HG02970 (cell line): ENCODE results near the gene POLA1.

ENCODE experiments used
- ATAC-seq: cut with Tn5 transposase; IDR thresholded peaks from one replicate; pipeline ENCODE4 v1.9.1; 2021; ENCODE audit warnings: mild to moderate bottlenecking, moderate library complexity, moderate number of reproducible peaks; ENCODE audit not compliant: unreplicated experiment, low FRiP score

Gene POLA1

DNA sequence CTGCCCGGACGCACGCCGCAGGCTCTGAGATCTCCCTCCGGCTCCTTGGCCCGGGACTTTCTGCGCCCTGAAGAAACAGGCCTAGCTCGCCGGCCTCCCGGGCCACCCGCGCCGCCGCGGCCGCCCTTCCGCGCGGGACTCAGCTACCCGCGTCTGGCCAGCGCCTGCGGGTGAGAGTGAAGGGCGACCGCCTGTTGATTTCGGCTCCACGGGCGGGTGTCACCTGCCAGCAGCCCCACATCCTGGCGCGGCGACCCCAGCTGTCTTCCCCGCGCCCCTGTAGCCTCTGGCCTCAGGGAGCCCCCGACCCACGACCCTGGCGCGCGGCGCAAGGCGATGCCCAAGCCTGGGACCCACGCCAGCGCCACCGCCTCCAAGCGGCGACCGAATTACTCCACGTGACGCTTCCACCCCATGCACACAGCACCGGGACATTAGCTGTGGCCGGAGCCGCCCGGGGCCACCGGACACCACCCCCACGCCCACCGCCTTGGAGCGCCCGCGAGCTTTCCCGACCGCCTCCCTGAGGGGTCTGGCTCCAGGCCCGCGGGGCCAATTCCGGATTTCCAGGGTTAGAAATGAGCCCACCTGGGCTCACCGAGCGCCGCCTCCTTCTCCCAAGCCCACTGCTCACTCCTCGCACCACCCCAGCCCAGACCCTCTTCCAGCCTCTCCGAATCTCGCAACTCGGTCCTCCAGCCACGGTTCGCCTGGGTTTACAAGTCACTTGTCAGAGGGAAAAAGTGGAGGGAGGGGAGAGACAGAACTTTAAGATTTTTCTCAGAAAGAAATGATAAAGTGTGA lies 311.9 kb downstream of the POLA1 start:
- ATAC-seq = no peak

DNA sequence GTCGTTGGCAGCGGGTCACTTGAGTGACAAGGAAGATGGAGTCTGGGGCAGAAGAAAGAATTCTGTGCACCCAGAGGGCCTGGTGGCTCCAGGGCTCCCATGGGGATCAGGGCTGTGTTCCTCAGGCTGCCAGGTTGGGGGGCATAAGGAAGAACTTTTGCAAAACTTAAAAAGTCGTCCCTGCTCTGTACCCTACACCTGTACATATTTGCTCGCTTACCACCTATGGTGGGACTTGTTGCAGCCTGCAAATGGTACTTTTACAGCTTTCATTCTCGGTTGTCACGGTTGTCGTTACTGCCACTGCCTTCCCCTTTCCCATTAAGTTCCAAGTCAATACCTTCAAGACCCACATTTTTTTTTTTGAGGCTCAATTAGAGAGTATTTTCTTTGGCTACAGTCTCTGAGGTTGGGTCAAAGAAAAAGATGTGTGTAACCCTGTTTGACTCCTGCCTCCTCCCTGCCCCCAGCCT lies 312.9 kb downstream of the POLA1 start:
- ATAC-seq = no peak

DNA sequence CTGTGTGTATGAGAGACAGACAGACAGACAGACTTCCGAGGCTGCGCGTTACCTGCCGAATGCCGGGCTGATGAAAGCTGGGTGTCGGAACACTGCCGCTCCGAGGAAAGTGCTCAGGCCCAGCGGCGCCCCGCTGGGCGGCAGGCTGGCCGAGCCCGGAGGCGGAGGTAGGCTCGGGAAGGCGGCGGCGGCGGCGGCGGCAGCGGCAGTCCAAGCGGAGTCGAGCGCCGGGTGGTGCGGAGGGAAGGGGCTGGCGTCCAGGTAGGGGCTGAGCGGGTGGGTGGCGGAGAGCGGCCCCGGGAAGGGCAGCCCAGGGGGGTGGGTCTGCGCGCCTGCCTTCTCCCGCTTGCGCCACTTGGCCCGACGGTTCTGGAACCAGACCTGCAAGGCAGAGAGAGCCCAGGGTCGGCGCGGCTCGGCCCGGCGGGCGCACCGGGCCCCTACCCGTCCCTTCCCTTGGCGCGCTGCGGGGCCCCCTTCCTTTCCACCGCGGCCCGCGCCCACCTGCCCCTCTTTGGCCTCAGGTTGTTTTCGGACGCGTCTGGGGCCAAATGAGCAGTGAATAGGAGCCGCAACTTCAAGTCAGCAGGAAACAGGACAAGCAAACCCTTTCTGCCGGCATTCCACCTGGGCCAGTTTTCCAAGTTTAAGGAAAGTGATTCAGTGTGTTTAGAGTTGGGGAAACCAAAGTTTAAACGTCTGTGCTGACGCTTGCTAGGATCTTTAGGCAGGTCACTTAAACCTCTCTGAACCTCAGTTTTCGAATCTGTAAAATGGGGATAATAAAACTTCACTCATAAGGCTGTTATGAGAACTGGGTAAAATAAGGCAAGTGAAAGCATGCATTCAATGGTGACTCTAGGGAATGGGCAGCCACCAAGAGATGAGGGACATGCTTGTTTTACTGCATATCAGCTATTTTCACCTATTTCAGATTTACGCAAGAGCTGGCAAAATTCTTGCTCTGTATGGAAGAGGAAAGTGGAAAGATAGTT lies 313.6 kb downstream of the POLA1 start:
- ATAC-seq = no peak

GRCh38 chrX:25009407-25009806 lies 315.7 kb downstream of the POLA1 start:
- no peak for ATAC-seq

- no peak for ATAC-seq
Measured at GRCh38 chrX:25010784-25011588, 317.3 kb downstream of the POLA1 start.

GRCh38 chrX:25011589-25012432 lies 318.1 kb downstream of the POLA1 start:
- no peak for ATAC-seq

GRCh38 chrX:25012433-25012735 lies 318.7 kb downstream of the POLA1 start:
- no peak for ATAC-seq

GRCh38 chrX:25012793-25013631 lies 319.3 kb downstream of the POLA1 start:
- no peak for ATAC-seq

DNA sequence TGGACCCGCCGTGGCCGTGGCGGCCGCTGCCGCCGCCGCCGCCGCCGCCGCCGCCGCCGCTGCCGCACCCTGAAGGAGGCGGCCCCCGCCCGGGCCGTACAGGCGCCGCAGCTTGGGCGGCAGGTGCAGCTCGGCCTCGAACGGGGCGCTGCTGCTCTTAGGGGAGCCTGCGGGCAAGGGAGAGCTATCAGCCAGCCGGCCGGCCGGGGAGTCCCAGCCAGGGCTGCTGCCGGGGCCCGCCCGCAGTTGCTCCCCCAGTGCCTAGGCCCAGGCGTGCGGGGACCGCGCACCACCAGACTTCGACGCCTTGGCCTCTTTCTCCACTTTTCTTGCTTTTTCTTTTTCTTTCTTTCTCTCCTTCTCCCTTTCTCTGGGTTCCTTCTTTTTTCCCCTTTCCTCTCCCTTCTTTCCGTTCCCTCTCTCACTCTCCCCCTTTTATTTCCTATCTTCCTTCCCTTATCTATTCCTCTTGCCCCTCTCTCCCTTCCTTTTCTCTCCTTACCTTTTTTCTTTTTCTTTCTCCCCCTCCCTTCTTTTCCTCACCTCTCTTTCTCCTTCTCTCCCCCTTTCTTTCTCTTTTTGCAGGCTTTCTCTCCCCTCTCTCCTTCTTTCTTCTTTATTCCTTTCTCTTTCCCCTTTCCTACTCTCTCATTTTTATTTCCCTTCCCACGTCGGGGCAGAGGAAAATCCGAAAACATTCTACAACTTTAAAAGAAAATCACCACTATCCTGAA lies 320.1 kb downstream of the POLA1 start:
- ATAC-seq = no peak

DNA sequence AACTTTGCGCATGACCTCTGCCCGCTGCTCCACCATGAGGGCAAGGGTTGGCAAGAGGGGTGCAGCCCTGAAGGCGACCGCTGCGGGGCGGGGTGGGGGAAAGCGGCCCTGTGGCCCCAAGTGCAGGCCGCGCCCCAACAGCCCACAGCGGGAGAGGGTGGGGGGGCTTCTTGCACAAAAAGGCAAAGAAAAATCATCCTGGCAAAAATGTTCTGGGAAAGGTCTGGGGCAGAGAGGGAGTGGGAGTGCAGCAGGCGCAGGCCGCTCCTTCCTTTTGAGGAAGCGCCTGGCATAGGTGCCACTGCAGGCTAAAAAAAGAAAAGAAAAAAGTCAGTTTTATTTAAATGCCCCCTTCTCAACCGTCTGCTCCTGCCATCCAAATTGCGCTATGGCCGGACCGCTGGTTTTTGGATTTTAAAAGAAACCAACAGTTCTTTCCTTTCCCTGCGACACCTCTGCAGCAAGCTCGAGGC lies 320.7 kb downstream of the POLA1 start:
- no peak for ATAC-seq

DNA sequence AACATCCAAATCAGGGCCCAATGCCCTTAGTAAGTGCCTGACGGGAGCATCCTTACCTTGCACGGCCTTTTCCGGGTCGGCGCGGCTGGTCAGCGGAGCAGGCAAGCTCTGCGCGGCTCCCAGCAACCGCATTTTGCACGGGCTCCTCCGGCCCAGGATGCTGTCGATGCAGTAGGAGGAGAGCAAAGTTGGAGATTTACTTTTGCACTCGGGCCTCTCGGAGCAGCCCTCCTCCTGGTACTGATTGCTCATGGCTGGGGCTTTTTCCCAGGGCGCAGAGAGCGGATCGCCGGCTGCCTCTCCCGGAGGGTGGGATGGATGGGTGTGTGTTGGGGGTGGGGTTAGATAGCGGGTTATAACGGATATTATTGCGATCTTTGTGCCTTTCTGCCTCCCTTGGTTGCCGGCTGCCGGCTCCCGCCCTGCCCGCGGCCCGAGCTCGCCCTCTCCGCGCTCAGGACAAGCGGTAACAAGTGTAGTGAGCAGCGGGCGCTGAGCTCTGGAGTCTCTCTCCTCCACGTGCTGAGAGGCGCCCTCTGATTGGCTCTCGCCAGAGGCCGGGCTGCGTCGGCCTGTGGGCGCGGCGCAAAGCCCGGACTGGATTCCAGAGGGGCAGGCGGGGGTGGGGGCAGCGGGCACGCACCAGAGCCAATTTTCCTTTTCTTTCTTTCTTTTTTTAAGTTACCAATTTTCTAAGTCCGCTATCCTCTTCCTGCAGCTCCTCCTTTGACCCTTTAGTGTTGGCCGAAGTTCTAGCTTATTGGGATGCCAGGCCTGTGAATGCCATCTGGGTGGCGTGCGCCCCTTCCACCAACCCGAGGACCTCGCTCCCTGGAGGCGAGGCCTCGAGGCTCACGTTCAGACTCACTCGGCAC lies 322.0 kb downstream of the POLA1 start, which contains the start of gene ARX:
TSS of gene ARX (minus strand) at position 480 of the 875 bp plus-strand sequence. CDS start at position 252, 228 bp downstream.
- no peak for ATAC-seq

GRCh38 chrX:25016361-25016671 lies 322.6 kb downstream of the POLA1 start:
- no peak for ATAC-seq

DNA sequence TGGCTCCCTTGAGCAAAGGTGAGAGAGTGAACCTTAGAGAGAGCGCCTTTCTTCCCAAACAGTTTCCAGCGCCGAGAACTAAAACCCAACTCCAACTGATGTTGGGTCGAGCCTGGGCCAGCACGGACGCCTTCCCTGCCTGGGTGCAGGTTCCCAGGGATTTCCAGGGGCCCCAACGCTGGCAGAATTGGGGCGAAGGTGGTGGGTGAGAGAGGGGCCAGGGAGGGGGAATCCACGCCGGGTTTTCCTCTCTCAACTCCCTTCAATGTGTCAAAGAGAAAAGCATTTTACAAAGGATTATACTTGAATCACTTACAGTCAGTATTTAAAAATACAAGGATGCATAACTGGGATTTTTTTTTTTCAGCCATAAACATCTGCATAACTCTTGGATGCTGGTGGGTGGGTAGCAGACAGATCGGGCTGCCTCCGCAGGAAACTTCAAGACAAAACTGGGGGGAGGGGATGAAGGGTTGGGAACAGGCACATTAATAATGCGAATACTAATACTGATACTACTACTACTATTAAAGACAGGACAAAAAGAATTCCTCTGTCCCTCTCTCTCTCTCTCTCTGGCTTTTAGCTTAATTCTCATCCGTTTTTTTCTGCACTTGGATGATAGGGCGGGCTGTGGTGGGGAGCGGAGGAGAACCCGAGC lies 323.4 kb downstream of the POLA1 start:
- ATAC-seq = no peak

GRCh38 chrX:25017667-25018247 lies 324.0 kb downstream of the POLA1 start:
- no peak for ATAC-seq

GRCh38 chrX:25018682-25019081 lies 325.0 kb downstream of the POLA1 start:
- no peak for ATAC-seq

GRCh38 chrX:25019707-25020390 lies 326.1 kb downstream of the POLA1 start:
- no peak for ATAC-seq
